ENCODE measurements around the gene TAF4. TPM values are rescaled to one million over a fixed set of nuclear protein-coding genes. Genes with fewer than 3 reads are reported as not detected.
"Not testable (repeated sequence)": the region's sequence is repeated elsewhere in the genome, so short reads cannot be mapped to it uniquely, and the experiment has no call there.

TAF4 gene
- total RNA-seq, 1 donor from 2014 or later: 166 TPM

DNA sequence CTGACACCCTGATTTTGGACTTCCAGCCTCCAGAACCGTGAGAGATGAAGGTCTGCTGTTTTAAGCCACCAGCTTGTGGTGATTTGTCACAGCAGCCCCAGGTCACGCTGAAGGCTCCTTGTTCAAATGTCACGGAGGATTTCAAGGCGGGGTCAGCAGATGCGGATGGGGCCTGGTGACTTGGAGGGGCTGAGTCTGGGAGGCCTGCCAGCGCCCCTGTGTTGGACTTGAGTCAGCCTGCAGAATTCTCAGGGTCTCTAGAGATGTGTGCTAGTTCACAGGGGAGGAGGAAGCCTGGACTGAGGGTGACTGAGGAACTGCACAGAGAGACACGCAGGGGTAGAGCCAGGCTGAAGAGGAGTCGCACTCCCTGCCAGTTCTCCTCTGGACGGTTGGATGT, 19.5 kb upstream of the TAF4 start:
- no peak overlapping the region for H3K4me3 ChIP-seq
- H3K9me3 ChIP-seq: no peaks in the 10 kb centered on the region
- no peak for TF ChIP-seq CTCF (IDR thresholded peaks at IDR 0.05)
- intact Hi-C loops (cut with DNase I): no loop called here
- no peaks in the 10 kb centered on the region for H3K27me3 ChIP-seq
- no peaks in the 10 kb centered on the region for H3K4me1 ChIP-seq
- no peaks in the 10 kb centered on the region for H3K36me3 ChIP-seq
- no peak for DNase-seq (ENCODE audit: low spot score in 2 of 2)
- no peak overlapping the region for H3K27ac ChIP-seq

GRCh38 chr20:62084224-62084623, 18.5 kb upstream of the TAF4 start:
- H3K36me3 ChIP-seq; intact Hi-C loops (cut with DNase I); H3K27me3 ChIP-seq; H3K9me3 ChIP-seq; H3K27ac ChIP-seq; H3K4me1 ChIP-seq; DNase-seq (ENCODE audit: low spot score in 2 of 2); H3K4me3 ChIP-seq: not testable (repeated sequence)

DNA sequence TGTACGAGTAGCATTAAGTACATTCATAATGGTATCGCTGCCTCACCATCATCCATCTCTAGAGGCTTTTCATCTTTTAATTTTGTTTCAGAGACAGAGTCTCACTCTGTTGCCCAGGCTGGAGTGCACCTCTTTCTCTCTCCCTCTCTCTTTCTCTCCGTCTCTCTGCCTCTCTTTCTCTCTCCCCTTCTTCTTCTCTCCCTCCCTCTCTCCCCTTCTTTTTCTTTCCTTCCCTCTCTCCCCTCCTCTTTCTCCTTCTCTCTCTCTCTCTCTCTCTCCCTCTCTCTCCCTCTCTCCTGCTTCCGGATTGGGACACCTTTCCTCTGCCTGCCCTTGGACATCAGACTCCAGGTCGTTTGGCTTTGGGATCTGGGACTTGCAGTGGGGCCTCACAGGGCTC, 17.6 kb upstream of the TAF4 start:
- no peak overlapping the region for H3K4me3 ChIP-seq
- DNase-seq (ENCODE audit: low spot score in 2 of 2): no peak
- no peaks in the 10 kb centered on the region for H3K36me3 ChIP-seq
- H3K9me3 ChIP-seq: no peaks in the 10 kb centered on the region
- intact Hi-C loops (cut with DNase I): no loop called here
- no peaks in the 10 kb centered on the region for H3K4me1 ChIP-seq
- no peak overlapping the region for H3K27ac ChIP-seq
- no peaks in the 10 kb centered on the region for H3K27me3 ChIP-seq
- TF ChIP-seq CTCF (IDR thresholded peaks at IDR 0.05): no peak

GRCh38 chr20:62080249-62080990, 14.7 kb upstream of the TAF4 start:
- Histone ChIP-seq H3K36me3 (no peaks in the 10 kb centered on the region), H3K27ac (no peak overlapping the region), H3K27me3 (no peaks in the 10 kb centered on the region), H3K9me3 (peaks cover 8 to 12% of the 10 kb centered on the region in 2 donors), H3K4me3 (no peak overlapping the region), H3K4me1 (no peaks in the 10 kb centered on the region)
- no peak for TF ChIP-seq CTCF (IDR thresholded peaks at IDR 0.05)
- DNase-seq (ENCODE audit: low spot score in 2 of 2): no peak
- intact Hi-C loops (cut with DNase I): no loop called here

GRCh38 chr20:62079166-62079565, 13.5 kb upstream of the TAF4 start:
- Histone ChIP-seq H3K27me3 (no peaks in the 10 kb centered on the region), H3K9me3 (peaks cover 9 to 19% of the 10 kb centered on the region in 2 donors), H3K27ac (no peak overlapping the region), H3K4me3 (no peak overlapping the region), H3K4me1 (no peaks in the 10 kb centered on the region), H3K36me3 (no peaks in the 10 kb centered on the region)
- intact Hi-C loops (cut with DNase I): no loop called here
- DNase-seq (ENCODE audit: low spot score in 2 of 2): no peak
- TF ChIP-seq CTCF (IDR thresholded peaks at IDR 0.05): no peak

GRCh38 chr20:62073323-62073722, 7.6 kb upstream of the TAF4 start:
- DNase-seq (ENCODE audit: low spot score in 2 of 2): no peak
- no peak overlapping the region for H3K4me3 ChIP-seq
- intact Hi-C loops (cut with DNase I): no loop called here
- no peak for TF ChIP-seq CTCF (IDR thresholded peaks at IDR 0.05)
- no peaks in the 10 kb centered on the region for H3K36me3 ChIP-seq
- H3K4me1 ChIP-seq: no peaks in the 10 kb centered on the region
- H3K9me3 ChIP-seq: peaks cover 9 to 23% of the 10 kb centered on the region in 2 donors
- no peaks in the 10 kb centered on the region for H3K27me3 ChIP-seq
- no peak overlapping the region for H3K27ac ChIP-seq

DNA sequence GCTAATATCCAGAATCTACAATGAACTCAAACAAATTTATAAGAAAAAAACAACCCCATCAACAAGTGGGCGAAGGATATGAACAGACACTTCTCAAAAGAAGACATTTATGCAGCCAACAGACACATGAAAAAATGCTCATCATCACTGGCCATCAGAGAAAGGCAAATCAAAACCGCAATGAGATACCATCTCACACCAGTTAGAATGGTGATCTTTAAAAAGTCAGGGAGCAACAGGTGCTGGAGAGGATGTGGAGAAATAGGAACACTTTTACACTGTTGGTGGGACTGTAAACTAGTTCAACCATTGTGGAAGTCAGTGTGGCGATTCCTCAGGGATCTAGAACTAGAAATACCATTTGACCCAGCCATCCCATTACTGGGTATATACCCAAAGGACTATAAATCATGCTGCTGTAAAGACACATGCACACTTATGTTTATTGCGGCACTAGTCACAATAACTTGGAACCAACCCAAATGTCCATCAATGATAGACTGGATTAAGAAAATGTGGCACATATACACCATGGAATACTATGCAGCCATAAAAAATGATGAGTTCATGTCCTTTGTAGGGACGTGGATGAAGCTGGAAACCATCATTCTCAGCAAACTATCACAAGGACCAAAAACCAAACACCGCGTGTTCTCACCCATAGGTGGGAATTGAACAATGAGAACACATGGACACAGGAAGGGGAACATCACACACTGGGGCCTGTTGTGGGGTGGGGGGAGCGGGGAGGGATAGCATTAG, 6.2 kb upstream of the TAF4 start:
- H3K4me3 ChIP-seq; intact Hi-C loops (cut with DNase I); H3K36me3 ChIP-seq; DNase-seq (ENCODE audit: low spot score in 2 of 2); H3K27ac ChIP-seq; H3K4me1 ChIP-seq; H3K27me3 ChIP-seq: not testable (repeated sequence)
- H3K9me3 ChIP-seq: peaks cover 9 to 23% of the 10 kb centered on the region in 2 donors

Data from ascending aorta (tissue), 2 donors.